ENCODE data around the gene SYNJ2. TPM values are rescaled to one million over a fixed set of nuclear protein-coding genes. Genes with fewer than 3 reads are reported as not detected.

Gene SYNJ2
- 5.3 and 9.7 TPM in 2 replicates for total RNA-seq

GRCh38 chr6:157981395-157982101 lies at the start of gene SYNJ2:
Gene SYNJ2 (plus strand): TSS chr6:157981863. CDS start chr6:157981962, 99 bp downstream.

Other genes with a start within 250 kb of the SYNJ2 start
- gene SNX9, start 158.6 kb upstream of the SYNJ2 start, total RNA-seq = 17.4 and 20.8 TPM in 2 replicates
- gene SERAC1, start 186.4 kb downstream of the SYNJ2 start, total RNA-seq = 4.1 and 6.8 TPM in 2 replicates
- gene GTF2H5, start 186.5 kb downstream of the SYNJ2 start, total RNA-seq = 4.9 and 12.8 TPM in 2 replicates